GM18951 (cell line): ENCODE results near the gene PRKAR2A.
"Not testable (repeated sequence)": the region's sequence is repeated elsewhere in the genome, so short reads cannot be mapped to it uniquely, and the experiment has no call there.

Source experiments
- POLR2A ChIP-seq: IDR thresholded peaks from 4 replicates; pipeline ENCODE4 v1.6.1; 2011; ENCODE audit warnings: mild to moderate bottlenecking; ENCODE audit not compliant: insufficient read length, insufficient read depth; ENCODE audit errors: extremely low read depth
- in situ Hi-C: fragments of 300-500 bp; cut with MboI; formaldehyde crosslinking; loops from one replicate; pipeline ENCODE4 v1.12.0; 2022; ENCODE audit warnings: low sequenced_read_pairs, mixed read lengths, inconsistent platforms; ENCODE audit not compliant: unreplicated experiment

Gene PRKAR2A

DNA sequence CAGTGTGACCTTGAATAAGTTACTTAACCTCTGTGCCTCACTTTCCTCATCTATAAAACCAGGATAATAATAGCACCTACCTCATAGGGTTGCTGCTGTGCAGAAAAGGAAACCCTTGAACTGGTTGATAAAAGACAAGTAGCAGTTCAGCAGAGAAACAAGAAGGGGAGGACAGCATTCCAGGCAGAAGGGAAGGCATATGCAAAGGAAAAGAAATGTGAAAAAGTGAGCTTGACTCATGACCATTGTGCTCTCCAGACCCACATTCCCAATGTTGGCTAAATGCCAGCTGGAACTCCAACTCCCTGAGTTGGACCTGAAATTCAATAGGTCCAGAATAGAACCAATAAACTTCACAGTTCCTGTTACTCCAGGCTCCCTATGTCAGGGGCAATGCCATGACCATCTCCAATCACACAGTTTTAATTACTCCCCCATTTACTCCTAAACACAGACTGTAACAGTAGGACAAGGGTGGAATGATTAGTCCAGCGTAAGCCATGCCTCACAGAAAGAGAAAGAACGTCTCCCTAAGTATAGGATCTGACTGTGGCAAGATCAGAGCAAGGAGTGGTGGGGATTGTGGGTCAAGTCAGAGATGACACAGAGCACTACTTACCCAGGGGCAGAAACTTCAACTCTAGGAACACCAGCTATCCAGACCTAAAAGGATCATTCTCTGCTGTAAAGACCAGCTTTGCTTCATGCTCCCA, 26.9 kb downstream of the PRKAR2A start:
- TF ChIP-seq POLR2A: no peak
- in situ Hi-C loops: no loop called here

DNA sequence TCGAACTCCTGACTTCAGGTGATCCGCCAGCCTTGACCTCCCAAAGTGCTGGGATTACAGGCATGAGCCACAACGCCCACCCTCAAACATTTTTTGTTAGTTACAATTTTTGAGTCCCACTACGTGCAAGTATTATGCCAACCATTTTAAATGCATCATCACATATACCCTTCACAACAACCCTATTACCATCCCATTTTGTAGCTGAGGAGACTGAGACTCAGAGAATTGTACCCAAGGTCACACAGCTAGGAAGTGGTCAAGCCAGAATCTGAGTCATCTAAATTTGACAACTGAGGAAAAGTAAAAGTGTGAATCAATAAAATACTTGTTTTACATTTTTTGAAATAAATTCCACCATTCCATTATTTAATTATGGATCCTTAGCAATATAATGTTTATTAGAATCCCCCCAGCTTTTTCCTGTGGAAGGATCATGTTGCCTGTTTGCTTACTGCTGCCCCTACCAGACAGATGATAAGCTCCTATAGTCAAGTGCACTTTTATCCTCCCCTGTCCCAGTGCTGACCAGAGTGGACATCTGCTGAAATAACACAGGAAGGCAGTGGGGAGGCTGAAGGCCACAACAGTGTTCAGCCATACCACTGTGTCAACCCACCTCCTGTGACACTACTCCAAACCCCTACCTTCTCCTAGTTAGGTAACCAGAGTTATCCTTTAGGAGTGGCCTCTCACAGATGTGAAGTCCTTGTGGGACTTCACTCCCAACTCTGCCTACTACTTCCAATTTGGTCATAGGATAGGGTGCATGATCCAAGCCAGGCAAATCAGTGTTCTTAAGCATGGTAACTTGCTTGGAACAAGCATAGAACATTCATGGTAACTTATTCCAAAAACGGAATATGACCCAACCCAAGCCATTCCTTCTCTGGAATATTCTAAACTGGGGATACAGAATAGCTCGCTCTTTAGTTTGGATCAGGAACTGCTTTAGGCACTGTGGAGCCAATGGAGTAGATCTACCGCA, 28.1 kb downstream of the PRKAR2A start:
- TF ChIP-seq POLR2A: no peak
- in situ Hi-C loops: no loop called here

DNA sequence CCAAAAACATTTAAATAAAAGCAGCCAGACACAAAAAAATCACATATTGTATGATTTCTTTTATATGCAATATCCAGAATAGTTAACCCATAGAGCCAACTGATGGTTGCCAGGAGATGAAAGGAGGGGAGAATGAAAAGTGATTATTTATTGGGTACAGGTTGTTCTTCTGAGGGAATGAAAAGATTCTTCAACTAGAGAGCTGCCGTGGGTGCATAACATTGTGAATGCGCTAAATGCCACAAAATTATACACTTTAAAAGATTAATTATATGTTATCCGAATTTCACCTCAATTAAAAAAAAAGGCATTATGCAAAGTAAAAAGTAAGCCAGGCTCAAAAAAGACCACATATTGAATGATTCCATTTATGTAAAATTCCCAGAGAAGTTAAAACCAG, 36.1 kb downstream of the PRKAR2A start:
- in situ Hi-C loops: no loop called here
- no peak for TF ChIP-seq POLR2A

DNA sequence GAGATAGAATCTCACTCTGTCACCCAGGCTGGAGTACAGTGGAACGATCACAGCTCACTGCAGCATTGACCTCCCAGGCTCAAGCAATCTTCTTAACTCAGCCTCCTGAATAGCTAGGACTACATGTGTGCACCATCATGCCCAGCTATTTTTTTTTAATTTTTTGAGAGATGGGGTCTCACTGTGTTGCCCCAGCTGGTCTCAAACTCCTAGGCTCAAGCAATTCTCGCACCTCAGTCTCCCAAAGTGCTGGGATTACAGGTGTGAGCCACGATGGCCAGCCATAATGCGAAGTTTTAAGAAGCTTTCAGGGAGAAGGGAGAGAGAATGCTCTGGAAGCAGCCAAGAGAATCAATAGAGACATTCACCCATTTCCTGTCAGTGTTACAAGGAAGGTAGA, 42.7 kb downstream of the PRKAR2A start:
- TF ChIP-seq POLR2A: no peak
- in situ Hi-C loops: no loop called here

GRCh38 chr3:48800831-48801230, 46.8 kb downstream of the PRKAR2A start:
- in situ Hi-C loops: not testable (repeated sequence)

GRCh38 chr3:48798998-48799397, 48.7 kb downstream of the PRKAR2A start:
- no peak for TF ChIP-seq POLR2A
- in situ Hi-C loops: no loop called here

DNA sequence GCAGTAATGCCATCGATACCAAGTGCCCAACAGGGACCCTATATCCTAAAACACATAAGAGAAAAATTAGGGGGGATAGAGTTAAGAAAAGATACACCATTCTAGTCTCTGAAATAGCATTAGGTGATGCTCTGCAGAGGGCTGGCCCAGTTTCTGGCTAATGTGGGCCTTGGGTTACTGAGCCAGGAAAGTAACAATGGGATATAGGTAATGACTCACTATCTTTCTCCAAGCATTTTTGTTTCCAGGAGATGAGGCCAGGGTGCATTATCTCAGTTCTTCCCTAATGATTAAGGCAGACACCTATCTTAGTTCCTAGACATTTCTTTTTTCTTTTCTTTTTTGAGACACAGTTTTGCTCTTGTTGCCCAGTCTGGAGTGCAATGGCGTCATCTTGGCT, 50.0 kb downstream of the PRKAR2A start:
- TF ChIP-seq POLR2A: no peak
- in situ Hi-C loops: no loop called here

- in situ Hi-C loops: no loop called here
- TF ChIP-seq POLR2A: no peak
Observed at GRCh38 chr3:48795997-48796732, 51.5 kb downstream of the PRKAR2A start.

- in situ Hi-C loops: not testable (repeated sequence)
Observed at GRCh38 chr3:48793484-48793883, 54.2 kb downstream of the PRKAR2A start.

DNA sequence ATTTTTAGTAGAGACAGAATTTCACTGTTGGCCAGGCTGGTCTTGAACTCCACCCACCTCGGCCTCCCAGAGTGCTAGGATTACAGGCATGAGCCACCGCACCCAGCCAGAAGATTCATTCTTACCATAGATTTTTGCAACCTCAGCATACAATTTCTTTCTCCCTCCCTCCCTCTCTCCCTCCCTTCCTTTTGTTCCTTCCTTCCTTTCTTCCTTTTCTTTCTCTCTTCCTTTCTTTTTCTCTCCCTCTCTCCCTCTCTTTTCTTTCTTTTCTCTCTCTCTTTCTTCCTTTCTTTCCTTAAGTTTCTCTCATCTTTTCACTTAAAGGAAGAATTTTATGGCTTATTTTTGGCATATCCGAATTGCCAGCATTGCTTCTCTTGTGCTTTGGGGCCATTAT, 58.0 kb downstream of the PRKAR2A start:
- in situ Hi-C loops: no loop called here
- no peak for TF ChIP-seq POLR2A

DNA sequence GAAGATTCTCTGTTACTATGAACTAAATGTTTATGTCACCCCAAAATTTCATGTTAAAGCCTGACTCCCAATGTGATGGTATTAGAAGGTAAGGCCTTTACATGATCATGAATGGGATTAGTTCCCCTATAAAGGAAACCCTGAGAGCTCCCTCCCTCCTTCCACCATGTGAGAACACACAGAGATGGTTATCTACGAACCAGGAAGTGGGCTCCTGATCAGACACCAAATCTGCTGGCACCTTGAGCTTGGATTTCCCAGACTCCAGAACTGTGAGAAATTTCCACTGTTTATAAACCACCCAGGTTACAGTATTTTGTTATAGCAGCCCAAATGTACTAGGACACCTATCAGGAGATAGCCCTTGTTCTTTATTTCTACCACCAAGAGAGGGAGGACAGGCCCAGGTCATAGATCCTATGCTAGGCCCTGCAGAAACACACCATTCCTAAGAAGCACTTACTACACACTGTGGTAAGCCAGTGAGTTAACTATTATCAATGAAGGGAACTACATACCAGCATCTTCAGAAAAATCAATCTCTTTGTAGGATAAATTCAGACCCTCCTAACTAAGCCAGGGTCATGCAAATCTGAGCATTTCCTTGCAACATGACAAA, 59.0 kb downstream of the PRKAR2A start:
- in situ Hi-C loops: no loop called here
- no peak for TF ChIP-seq POLR2A

DNA sequence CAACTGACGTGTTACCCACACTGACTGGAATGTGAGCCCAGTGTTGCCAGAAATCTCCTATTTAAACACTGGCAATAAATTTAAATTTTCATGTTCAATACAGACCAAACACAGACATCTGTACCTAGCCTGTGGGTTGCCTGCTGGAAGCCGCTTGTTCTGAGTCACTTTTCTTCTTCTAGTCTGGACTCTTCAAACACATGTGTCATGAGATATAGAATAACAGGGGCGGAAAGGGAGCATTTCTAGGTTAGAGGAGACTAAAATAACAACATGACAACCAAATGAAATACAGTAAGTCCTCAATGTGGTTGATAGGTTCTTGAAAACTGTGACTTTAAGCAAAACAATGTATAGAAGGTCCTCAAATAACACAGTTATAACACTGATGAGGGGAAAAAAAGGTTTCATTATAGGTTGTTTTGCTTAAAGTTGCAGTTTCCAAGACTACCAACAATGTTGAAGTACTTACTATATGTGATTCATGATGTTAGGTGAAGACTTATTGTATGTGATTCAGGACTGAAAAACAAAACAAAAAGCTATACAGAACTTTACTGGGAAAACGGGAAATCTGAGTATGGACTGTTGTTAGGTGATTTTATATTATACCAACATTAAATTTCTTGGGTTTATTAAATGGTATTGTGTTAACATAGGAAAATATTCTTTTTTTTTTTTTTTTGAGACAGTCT, 63.1 kb downstream of the PRKAR2A start:
- in situ Hi-C loops: no loop called here
- no peak for TF ChIP-seq POLR2A
